Retinal pigment epithelial cell (primary cell): ENCODE results near the gene INPP4B.

Experiments used
- DNase-seq: peaks from one replicate; pipeline ENCODE4 v3.0.0-alpha.2; 2010; ENCODE audit warnings: low read depth
- H3K4me3 ChIP-seq: 2 replicates; pipeline ENCODE4 v1.5.1; 2011; ENCODE audit warnings: mild to moderate bottlenecking, low read length, control low read depth, moderate library complexity
- CTCF ChIP-seq: conservative IDR thresholded peaks from 2 replicates; pipeline ENCODE4 v1.5.1; 2011; ENCODE audit warnings: low read depth, low read length, control low read depth, inconsistent platforms

INPP4B gene

GRCh38 chr4:142098900-142099545 is 747.1 kb downstream of the INPP4B start:
- TF ChIP-seq CTCF, result no peak
- no peak for DNase-seq
- no peak overlapping the region for H3K4me3 ChIP-seq

- TF ChIP-seq CTCF, result no peak
- DNase-seq, result no peak
- no peak overlapping the region for H3K4me3 ChIP-seq
Measured at GRCh38 chr4:142098380-142098779, 747.7 kb downstream of the INPP4B start.

- no peak for DNase-seq
- TF ChIP-seq CTCF, result no peak
- no peak overlapping the region for H3K4me3 ChIP-seq
Measured at GRCh38 chr4:142097015-142097414, 749.1 kb downstream of the INPP4B start.

GRCh38 chr4:142095886-142096605 is 750.1 kb downstream of the INPP4B start:
- DNase-seq, result peak; percentile 94
- no peak overlapping the region for H3K4me3 ChIP-seq
- TF ChIP-seq CTCF, result no peak

- no peak for TF ChIP-seq CTCF
- no peak for DNase-seq
Measured at GRCh38 chr4:142092941-142093340, 753.2 kb downstream of the INPP4B start.

GRCh38 chr4:142091691-142092182 is 754.4 kb downstream of the INPP4B start:
- no peak overlapping the region for H3K4me3 ChIP-seq
- DNase-seq, result peak; percentile 92
- no peak for TF ChIP-seq CTCF

More at GRCh38 chr4:142092941-142093340, 753.2 kb downstream of the INPP4B start:
- H3K4me3 ChIP-seq, result no peak overlapping the region
